Measurements from ENCODE around the gene NEFH.
"Not testable (repeated sequence)": the region's sequence is repeated elsewhere in the genome, so short reads cannot be mapped to it uniquely, and the experiment has no call there.

The NEFH gene

GRCh38 chr22:29463629-29464028 is 16.4 kb upstream of the NEFH start:
- DNase-seq, result no peak

DNA sequence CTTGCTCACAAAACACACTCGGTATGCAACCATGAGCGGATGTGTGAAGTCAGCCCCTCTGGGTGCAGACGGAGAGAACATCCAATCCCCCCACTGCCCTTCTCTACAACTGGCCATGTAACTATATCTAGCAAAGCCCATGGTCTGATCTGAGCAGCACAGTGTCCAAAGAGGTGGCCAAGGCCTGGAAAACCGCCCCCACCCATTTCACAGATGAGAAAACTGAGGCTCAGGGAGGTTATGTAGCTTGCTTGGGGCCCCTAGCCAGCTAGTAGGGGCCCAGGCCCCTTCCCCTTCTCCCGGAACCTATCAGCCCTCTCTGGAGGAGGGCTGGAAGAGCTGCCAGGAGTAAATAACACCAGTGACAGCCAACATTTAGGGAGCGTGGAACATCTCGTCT is 15.4 kb upstream of the NEFH start:
- DNase-seq, result no peak

GRCh38 chr22:29469755-29470154 is 10.3 kb upstream of the NEFH start:
- DNase-seq, result no peak

DNA sequence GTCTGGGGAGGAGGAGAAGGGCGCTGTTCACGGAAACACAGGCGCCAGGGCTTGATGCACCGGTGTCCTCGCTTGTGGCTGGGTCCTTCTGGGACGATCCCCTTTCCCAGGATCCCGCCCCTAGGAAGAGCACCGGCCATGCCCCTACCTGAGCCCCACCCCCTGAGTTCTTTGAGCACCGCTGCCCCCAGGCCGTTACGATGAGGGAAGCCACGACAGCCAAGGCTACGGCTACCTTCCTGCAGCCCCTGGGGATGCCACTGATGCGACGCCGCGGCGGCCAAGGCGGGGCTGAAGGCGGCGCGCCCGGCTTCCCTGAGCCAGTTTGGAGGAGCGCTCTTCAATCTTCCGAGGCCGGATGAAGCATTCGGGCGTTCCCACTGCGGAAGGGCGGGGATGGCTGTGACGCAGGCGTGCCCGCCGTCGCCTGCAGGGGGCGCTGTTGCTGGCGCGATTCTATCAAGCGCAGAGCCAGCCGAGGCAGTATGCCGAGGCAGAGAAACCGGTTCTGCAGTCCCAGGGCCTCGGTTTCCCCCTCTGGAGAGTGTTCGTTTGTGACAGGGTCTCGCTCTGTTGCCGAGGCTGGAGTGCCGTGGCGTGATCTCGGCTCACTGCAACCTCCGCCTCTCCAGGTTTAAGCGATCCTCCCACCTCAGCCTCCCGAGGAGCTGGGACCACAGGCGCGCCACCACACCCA is 9.7 kb upstream of the NEFH start:
- DNase-seq, result peak; percentile 89

DNA sequence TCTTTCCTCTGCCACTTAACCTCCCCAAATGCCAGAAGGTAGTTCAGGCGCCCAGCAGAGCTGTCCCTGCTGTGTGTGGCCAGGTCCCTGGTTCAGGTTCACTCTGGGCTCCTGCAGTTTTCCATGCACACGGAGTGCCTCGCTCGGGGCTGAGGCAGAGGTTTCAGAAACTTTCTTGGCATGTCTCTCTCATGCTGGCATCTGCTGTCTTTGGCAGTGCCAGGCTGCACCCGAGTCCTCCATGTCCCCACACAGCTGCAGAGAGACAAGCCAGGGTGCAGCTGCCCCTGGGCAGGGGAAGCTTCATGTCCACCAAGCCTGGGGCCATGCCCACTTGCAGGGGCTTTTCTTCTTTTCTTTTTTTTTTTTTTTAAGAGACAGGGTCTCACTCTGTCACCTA is 7.0 kb upstream of the NEFH start:
- DNase-seq, result no peak

- DNase-seq, result no peak
These were observed 4.5 kb upstream of the NEFH start for GRCh38 chr22:29475550-29475949.

GRCh38 chr22:29476116-29476515 is 3.9 kb upstream of the NEFH start:
- no peak for DNase-seq

DNA sequence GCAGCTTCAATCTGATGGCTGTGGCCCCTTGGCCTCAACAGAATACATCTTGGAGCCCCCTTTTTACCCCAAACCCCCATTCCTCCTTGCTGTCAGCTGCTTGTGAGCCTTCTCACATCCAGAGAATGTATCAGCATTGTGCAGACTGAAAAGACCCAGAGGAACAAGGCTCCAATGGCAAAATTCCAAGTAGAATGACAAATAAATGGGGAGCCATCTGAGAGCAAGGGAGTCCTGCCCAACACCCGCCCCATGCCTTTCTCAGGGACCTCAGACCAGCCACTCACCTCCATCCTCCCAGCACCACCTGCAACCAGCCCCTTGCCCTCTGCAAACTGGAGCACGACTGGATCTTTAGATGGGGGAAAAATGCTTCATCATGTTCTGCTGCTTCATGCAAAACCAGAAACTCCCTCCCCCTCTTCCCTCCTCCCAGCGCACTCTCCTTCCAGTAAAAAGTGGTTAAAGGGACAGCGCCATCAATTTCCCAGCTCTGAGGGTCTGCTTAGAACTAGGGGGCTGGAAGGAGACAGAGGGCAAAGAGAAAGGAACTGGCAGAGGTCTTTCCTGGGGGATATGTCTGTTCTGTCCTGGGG is 2.2 kb upstream of the NEFH start:
- no peak for DNase-seq

- DNase-seq, result no peak
These were observed 1.4 kb upstream of the NEFH start for GRCh38 chr22:29478326-29479276.

GRCh38 chr22:29480262-29480511 is 169 bp downstream of the NEFH start:
- no peak for DNase-seq

DNA sequence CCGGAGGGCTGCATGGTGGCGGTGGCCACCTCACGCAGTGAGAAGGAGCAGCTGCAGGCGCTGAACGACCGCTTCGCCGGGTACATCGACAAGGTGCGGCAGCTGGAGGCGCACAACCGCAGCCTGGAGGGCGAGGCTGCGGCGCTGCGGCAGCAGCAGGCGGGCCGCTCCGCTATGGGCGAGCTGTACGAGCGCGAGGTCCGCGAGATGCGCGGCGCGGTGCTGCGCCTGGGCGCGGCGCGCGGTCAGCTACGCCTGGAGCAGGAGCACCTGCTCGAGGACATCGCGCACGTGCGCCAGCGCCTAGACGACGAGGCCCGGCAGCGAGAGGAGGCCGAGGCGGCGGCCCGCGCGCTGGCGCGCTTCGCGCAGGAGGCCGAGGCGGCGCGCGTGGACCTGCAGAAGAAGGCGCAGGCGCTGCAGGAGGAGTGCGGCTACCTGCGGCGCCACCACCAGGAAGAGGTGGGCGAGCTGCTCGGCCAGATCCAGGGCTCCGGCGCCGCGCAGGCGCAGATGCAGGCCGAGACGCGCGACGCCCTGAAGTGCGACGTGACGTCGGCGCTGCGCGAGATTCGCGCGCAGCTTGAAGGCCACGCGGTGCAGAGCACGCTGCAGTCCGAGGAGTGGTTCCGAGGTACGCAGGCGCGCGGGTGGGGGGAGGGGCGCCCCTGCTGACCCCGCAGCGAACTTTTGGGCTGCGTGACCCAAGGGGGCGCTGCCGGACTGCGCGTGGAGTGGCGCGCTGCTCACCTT is 670 bp downstream of the NEFH start:
- DNase-seq, result peak; percentile 71

DNA sequence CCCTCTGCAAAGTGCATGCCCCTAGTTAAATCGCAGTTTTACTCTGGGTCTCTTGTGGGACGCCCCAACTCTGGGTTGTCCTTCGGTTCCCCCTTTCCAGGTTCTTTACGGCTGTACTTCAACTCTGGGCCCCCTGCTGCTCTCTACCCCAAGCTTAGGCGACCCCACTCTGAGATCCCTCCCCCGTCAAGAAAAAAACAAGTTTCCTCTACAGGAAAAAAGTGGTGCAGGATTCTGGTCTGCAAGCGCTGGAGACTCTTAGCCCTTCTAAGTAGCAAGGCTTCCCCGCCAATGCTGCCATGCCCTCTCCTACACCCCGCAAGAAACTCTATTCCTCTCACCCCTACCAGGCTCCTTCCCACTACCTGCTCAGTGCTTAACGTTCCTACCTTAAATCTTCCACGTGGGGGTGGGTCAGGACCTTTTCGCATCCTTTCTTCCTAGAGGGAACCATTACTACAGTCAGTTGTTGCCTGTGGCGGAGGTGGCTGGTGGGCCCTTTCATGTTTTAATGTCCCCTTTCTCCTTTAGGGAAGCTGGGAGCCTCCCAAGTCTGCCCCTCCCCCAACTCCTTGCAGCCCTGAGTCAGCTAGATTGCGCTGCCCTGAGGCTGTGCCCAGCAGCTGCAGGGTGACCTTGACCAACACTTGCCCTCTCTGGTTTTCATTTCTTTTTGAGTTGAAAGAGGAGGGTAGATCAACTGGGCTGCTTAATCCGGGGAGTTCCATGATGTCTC is 1.4 kb downstream of the NEFH start:
- no peak for DNase-seq

DNA sequence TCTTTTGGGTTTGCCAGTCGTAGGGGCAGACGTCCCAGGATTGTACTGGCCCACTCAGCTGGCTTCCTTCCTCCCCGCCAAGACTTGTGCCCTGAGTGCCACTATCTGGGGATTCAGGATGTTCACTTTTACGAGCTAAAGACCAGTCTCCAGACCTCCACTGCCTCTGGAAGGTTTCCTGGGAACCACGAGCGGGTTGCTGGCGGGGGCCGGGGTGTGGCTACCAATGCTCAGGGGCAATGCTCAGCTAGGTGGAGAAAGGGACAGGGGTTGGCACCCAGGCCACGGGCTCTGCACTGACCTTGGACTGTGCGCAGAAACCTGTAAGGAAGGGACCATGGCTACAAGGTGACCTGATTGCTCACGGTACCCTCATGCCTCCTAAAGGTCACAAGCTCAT is 2.2 kb downstream of the NEFH start:
- DNase-seq, result no peak

GRCh38 chr22:29482726-29483125 is 2.7 kb downstream of the NEFH start:
- DNase-seq, result no peak

- DNase-seq, result no peak
These were observed 3.2 kb downstream of the NEFH start for GRCh38 chr22:29483254-29483653.

DNA sequence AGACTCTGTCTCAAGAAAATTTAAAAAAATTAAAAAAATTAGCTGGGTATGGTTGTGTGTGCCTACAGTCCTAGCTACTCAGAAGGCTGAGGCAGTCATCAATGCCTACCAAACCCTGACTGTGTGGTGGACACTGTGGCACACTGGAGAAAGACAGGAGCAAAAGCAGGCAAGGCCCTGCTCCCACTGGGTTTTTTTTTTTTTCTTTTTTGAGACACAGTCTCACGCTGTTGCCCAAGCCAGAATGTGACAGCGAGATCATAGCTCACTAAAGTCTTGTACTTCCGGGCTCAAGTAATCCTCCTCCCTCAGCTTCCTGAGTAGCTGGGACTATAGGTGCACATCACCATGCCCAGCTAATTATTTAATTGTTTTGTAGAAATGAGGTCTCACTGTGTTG is 4.6 kb downstream of the NEFH start:
- no peak for DNase-seq

GRCh38 chr22:29485448-29485847 is 5.4 kb downstream of the NEFH start:
- no peak for DNase-seq

DNA sequence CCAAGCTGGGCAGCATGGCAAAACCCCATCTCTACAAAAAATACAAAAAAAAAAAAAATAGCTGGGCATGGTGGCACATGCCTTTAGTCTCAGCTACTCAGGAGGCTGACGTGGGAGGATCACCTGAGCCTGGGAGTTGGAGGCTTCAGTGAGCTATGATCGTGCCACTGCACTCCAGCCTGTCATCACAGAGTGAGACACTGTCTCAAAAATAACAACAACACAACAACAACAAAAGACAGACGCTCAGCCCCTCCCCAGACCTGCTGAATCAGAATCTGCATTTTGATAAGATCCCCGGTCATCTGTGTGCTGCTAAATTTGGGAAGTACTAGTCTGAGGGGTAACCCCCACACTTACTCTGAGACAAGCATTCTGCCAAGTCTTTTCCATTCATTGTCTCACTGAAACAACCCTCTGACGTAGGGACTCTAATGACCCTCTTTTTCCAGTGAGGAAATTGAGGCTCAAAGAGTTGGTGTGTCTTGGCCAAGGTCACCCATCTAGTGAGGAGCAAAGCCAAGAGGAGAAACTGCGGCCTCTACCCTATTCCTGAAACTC is 7.5 kb downstream of the NEFH start:
- DNase-seq, result no peak

DNA sequence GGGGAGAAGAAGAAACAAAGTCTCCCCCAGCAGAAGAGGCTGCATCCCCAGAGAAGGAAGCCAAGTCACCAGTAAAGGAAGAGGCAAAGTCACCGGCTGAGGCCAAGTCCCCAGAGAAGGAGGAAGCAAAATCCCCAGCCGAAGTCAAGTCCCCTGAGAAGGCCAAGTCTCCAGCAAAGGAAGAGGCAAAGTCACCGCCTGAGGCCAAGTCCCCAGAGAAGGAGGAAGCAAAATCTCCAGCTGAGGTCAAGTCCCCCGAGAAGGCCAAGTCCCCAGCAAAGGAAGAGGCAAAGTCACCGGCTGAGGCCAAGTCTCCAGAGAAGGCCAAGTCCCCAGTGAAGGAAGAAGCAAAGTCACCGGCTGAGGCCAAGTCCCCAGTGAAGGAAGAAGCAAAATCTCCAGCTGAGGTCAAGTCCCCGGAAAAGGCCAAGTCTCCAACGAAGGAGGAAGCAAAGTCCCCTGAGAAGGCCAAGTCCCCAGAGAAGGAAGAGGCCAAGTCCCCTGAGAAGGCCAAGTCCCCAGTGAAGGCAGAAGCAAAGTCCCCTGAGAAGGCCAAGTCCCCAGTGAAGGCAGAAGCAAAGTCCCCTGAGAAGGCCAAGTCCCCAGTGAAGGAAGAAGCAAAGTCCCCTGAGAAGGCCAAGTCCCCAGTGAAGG is 9.2 kb downstream of the NEFH start:
- not testable (repeated sequence) for DNase-seq

DNA sequence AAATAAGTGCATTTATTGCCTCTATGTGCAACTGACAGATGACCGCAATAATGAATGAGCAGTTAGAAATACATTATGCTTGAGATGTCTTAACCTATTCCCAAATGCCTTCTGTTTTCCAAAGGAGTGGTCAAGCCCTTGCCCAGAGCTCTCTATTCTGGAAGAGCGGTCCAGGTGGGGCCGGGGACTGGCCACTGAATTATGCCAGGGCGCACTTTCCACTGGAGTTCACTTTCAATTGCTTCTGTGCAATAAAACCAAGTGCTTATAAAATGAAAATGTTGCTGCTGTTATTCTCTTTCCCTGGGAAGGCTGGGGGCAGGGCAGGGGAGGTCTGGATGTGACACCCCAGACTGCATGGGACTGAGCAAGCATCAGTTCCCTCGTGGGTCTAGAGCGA is 11.0 kb downstream of the NEFH start:
- DNase-seq, result no peak

DNA sequence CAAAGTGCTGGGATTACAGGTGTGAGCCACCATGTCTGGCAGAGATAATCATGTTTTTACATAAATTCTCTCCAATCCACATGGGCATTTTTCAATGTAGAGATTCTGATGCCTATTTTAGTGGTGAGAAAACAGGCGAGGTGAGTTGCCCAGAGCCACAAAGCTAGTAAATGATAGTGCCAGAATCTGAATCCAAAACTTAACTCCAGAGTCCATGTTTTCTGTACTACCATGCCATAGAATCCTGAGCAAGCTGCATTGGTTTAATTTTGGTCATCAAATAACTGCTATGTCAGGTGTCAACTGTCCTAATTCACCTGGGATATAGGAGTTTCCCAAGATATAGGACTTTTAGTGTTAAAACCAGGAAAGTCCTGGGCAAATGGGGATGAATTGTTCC is 13.6 kb downstream of the NEFH start:
- no peak for DNase-seq

- no peak for DNase-seq
These were observed 19.8 kb downstream of the NEFH start for GRCh38 chr22:29499852-29500251.
